Ovary (tissue), 9 donors: ENCODE results near the gene FHAD1. TPM values are rescaled to one million over a fixed set of nuclear protein-coding genes. Genes with fewer than 3 reads are reported as not detected.

ENCODE experiments used
- DNase-seq, 5 donors: peaks; one replicate each; pipeline ENCODE4 v3.0.0-alpha.2; 2019 to 2020
- H3K27ac ChIP-seq, 2 donors: fragments of 200-600 bp; one replicate each; pipeline versions ENCODE4 v1.5.1 to v1.8.0; 2019 to 2022
- H3K27me3 ChIP-seq: fragments of 200-600 bp; one replicate; pipeline ENCODE4 v1.8.0; 2022
- H3K36me3 ChIP-seq: fragments of 200-600 bp; sonication (generic); one replicate; pipeline ENCODE4 v1.5.1; 2019
- H3K4me1 ChIP-seq: one replicate; pipeline ENCODE4 v1.8.1; 2013; ENCODE audit warnings: mild to moderate bottlenecking, moderate library complexity; ENCODE audit not compliant: insufficient read depth
- H3K4me3 ChIP-seq: fragments of 200-600 bp; sonication (generic); one replicate; pipeline ENCODE4 v1.5.1; 2017
- H3K9me3 ChIP-seq, 2 donors: fragments of 200-600 bp in 1 of 2; sonication (generic) in 1 of 2; one replicate each; pipeline versions ENCODE4 v1.5.1 to v1.8.1; 2013 to 2019; ENCODE audit warnings: mild to moderate bottlenecking in 1 of 2, moderate library complexity in 1 of 2
- CTCF ChIP-seq, 3 donors: fragments of 450-650 bp in 2 of 3; fragments of 200-600 bp in 1 of 3; IDR thresholded peaks; one replicate each; pipeline versions ENCODE4 v1.5.1 to v1.8.0; 2016 to 2022; ENCODE audit warnings: antibody characterized with exemption in 3 of 3, mild to moderate bottlenecking in 1 of 3
- EP300 ChIP-seq: sonication (generic); formaldehyde crosslinking; IDR thresholded peaks from one replicate; pipeline ENCODE4 v1.6.1; 2017; ENCODE audit warnings: antibody characterized with exemption
- POLR2A ChIP-seq: fragments of 450-650 bp; IDR thresholded peaks from one replicate; pipeline ENCODE4 v1.6.1; 2017; ENCODE audit warnings: antibody characterized with exemption, mild to moderate bottlenecking, moderate library complexity
- WGBS, 3 donors: extraction: QIAGEN DNeasy Blood & Tissue Kit in 1 of 3; methylation state at CpG; one replicate each; pipeline versions ENCODE4 v1.1.5 to v1.1.7; 2013 to 2017; 5-methylcytosine and 5-hydroxymethylcytosine counted together
- intact Hi-C, 4 donors: fragments of 100-400 bp; cut with DNase I; formaldehyde crosslinking; loops; one replicate each; pipeline versions ENCODE4 v1.11.0 to v1.15.1; 2022 to 2023
- polyA plus RNA-seq, 2 donors: library from polyadenylated mRNA; stranded (reverse); fragments of 200-250 nt in 1 of 2; fragments of 350-450 nt in 1 of 2; fragmentation: Illumina TruSeq in 1 of 2; extraction: RNeasy Lipid Tissue Mini Kit (QIAGEN cat#74804) in 1 of 2; gene quantifications; one replicate each; pipeline ENCODE4 v1.2.3, GENCODE V29; 2013 to 2014
- total RNA-seq, 7 donors: library from RNA; depleted of rRNA in 2 of 7; stranded (reverse); fragments of >200 nt in 2 of 7; fragmentation: NEBNext Ultra II Directional in 3 of 7; extraction: Animal tissue kit (Norgen Biotek cat#: 25700) in 3 of 7; gene quantifications; one replicate each; pipeline versions ENCODE4 v1.1.0 to v1.2.4, GENCODE V29; 2016 to 2023
- donor health status: DM: no; HTN: no; CAD: no; lungs with moderate emphysema.
- donor health status: DM: no; HTN: no; CAD: no.
- donor health status: Bipolar disorder and iron deficiency.
- donor health status: DM: yes; HTN: yes; CAD: no.
- donor health status: DM: no; HTN: no; CAD: no.
- donor health status: DM: yes; HTN: yes; CAD: no.

FHAD1 gene
- total and polyA plus RNA-seq, 9 donors, result 0.40 to 23.0 (median 1.4) TPM

- no peak for TF ChIP-seq EP300
- TF ChIP-seq CTCF (IDR thresholded peaks at IDR 0.05), result no peak
- no peak for TF ChIP-seq POLR2A
- Histone ChIP-seq H3K27ac (no peak overlapping the region), H3K4me3 (no peak overlapping the region), H3K36me3 (no peaks in the 10 kb centered on the region), H3K9me3 (no peaks in the 10 kb centered on the region), H3K4me1 (no peaks in the 10 kb centered on the region), H3K27me3 (no peaks in the 10 kb centered on the region)
- DNase-seq, result no peak
- intact Hi-C loops, result no loop called here
- 93 to 94% (median 94%) methylated on average over 13 of the region's 13 CpGs for WGBS, 3 donors
Measured at GRCh38 chr1:15362096-15362736, 115.2 kb downstream of the FHAD1 start.

- WGBS, 3 donors, result 95 to 100% (median 98%) methylated on average over 4 of the region's 4 CpGs
- intact Hi-C loops, result no loop called here
- H3K9me3 ChIP-seq, result no peaks in the 10 kb centered on the region
Measured at GRCh38 chr1:15362737-15363128, 115.7 kb downstream of the FHAD1 start.

GRCh38 chr1:15364740-15365139 lies 117.7 kb downstream of the FHAD1 start:
- Histone ChIP-seq H3K36me3 (no peaks in the 10 kb centered on the region), H3K4me1 (no peaks in the 10 kb centered on the region), H3K4me3 (no peak overlapping the region), H3K9me3 (no peaks in the 10 kb centered on the region), H3K27ac (no peak overlapping the region), H3K27me3 (no peaks in the 10 kb centered on the region)
- intact Hi-C loops, result no loop called here
- no peak for DNase-seq
- TF ChIP-seq POLR2A (no peak), EP300 (no peak), CTCF (IDR thresholded peaks at IDR 0.05) (no peak)
- 92 to 96% (median 93%) methylated on average over 5 of the region's 5 CpGs for WGBS, 3 donors

More at GRCh38 chr1:15362737-15363128, 115.7 kb downstream of the FHAD1 start:
- no peaks in the 10 kb centered on the region for H3K4me1 ChIP-seq
- no peak overlapping the region for H3K27ac ChIP-seq
- H3K27me3 ChIP-seq, result no peaks in the 10 kb centered on the region
- TF ChIP-seq POLR2A (no peak), EP300 (no peak), CTCF (IDR thresholded peaks at IDR 0.05) (no peak)
- H3K36me3 ChIP-seq, result no peaks in the 10 kb centered on the region
- H3K4me3 ChIP-seq, result no peak overlapping the region
- no peak for DNase-seq

- intact Hi-C loops, result no loop called here
- no peak for TF ChIP-seq EP300
- TF ChIP-seq POLR2A, result no peak
- TF ChIP-seq CTCF (IDR thresholded peaks at IDR 0.05), result no peak
- Histone ChIP-seq H3K4me3 (no peak overlapping the region), H3K4me1 (peaks cover 13% of the 10 kb centered on the region), H3K27me3 (no peaks in the 10 kb centered on the region), H3K36me3 (no peaks in the 10 kb centered on the region), H3K27ac (no peak overlapping the region), H3K9me3 (no peaks in the 10 kb centered on the region)
- DNase-seq, result no peak
- 83 to 98% (median 91%) methylated on average over 1 of the region's 1 CpG for WGBS, 3 donors
Measured at GRCh38 chr1:15368888-15369287, 121.9 kb downstream of the FHAD1 start.
